Activated CD4-positive, alpha-beta memory T cell treated with anti-CD3 and anti-CD28 coated beads, Interleukin-2, amount 10 ng/mL, durations not matched to agents 7 days and 5 days (primary cell): Measurements from ENCODE around the gene CMYA5. TPM values are rescaled to one million over a fixed set of nuclear protein-coding genes. Genes with fewer than 3 reads are reported as not detected.

Experiments
- CTCF ChIA-PET: fragments of 350-600 bp; sonication (Branson Sonifier 250); formaldehyde crosslinking; loops from one replicate; lab custom pipeline; 2021; ENCODE audit warnings: antibody characterized with exemption, inconsistent platforms; lab: Charles Lee
- POLR2A ChIA-PET: fragments of 350-600 bp; sonication (Branson Sonifier 250); formaldehyde crosslinking; loops from one replicate; lab custom pipeline; 2021; ENCODE audit warnings: antibody characterized with exemption; lab: Charles Lee
- DNase-seq: peaks from one replicate; pipeline ENCODE4 v3.0.0-alpha.2; 2020
- H3K27ac Mint-ChIP-seq: one replicate; pipeline ENCODE4 v1.8.0; 2021; ENCODE audit warnings: mild to moderate bottlenecking, mixed read lengths
- H3K27me3 Mint-ChIP-seq: one replicate; pipeline ENCODE4 v1.8.0; 2021; ENCODE audit warnings: mixed read lengths
- H3K36me3 Mint-ChIP-seq: one replicate; pipeline ENCODE4 v1.8.0; 2021; ENCODE audit warnings: low read depth, mixed read lengths
- H3K4me1 Mint-ChIP-seq: one replicate; pipeline ENCODE4 v1.8.0; 2021; ENCODE audit warnings: mixed read lengths
- H3K4me3 Mint-ChIP-seq: one replicate; pipeline ENCODE4 v1.8.0; 2021; ENCODE audit warnings: mild to moderate bottlenecking, mixed read lengths
- H3K9me3 Mint-ChIP-seq: one replicate; pipeline ENCODE4 v1.8.0; 2021; ENCODE audit warnings: mixed read lengths
- total RNA-seq, 2 experiments: library from RNA; stranded (reverse); gene quantifications; one replicate each; pipeline ENCODE4 v1.2.3, GENCODE V29; 2021

The CMYA5 gene
- total RNA-seq, 2 experiments from 2014 or later, result 0.08 to 0.10 TPM

DNA sequence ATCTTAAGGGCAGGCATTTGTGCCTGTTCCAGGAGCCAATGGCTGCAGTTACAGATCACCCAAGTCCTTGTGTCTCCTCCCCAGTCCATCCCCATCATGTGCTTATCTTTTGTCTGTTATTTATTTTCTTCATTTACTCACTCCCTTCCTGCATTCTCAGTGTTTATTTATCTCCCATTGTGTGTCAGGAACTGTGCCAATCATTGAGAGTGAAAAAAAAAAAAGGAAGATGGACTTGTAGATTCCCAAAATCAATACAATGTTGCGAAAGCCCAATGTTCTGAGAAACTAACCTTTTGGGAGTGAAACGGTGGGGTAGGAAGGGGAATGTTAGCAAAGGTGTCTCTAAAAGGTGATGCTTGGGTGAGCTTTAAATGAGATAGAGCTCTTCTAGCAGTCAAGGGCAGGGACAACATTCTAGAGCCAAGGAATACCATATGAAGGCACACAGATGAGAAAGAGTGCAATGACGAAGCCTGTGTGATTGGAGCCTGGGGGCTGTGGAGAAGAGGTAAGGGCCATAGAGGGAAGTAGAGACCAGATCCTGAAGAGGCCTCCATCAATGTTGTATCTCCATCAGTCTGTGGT is 53.0 kb downstream of the CMYA5 start:
- Mint-ChIP-seq H3K36me3 (no peaks in the 10 kb centered on the region), H3K4me1 (peaks cover 7% of the 10 kb centered on the region), H3K9me3 (no peaks in the 10 kb centered on the region), H3K4me3 (no peak overlapping the region), H3K27ac (no peak overlapping the region), H3K27me3 (peaks cover 34% of the 10 kb centered on the region)
- CTCF ChIA-PET, result no interaction called here
- POLR2A ChIA-PET, result interaction anchor here (0.9 kb wide), 1 partner anchor 11 kb away, joined by 4 read pairs; no protein-coding TSS in a partner anchor
- no peak for DNase-seq

DNA sequence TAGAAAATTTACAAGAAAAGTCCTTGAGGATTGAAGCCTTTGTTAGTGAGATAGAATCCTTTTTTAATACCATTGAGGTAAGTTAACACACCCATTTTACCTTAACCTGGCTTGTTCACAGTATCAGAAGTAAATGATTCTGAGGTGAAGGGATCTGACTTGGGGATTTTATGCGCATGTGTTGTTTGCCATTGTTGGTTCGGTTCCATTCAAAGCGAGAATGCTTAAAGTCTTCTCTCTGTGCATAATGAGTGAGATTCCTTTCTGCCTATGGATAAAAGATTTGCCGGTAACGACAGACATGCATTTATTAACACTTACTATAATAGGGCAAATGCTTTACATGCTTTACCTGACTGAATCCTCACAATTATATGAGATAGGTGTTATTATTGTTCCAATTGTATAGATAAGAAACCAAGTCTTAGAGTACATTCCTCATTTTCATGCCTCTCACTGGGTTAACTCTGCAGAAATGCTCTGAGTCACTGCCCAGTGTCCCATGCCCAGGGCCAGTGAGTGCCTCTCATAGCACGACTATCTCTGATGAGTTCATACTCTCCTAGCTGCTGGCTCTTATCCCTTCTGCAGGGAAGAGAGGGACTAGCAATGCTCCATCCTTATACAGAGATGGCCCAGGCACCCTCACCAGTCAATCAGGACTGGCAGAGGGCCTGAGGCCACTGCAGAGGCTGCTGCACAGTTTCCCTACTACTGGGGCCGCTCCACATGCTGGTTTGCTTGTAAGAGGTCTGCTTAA is 54.4 kb downstream of the CMYA5 start:
- no peak for DNase-seq
- POLR2A ChIA-PET, result interaction anchor here (0.9 kb wide), 1 partner anchor 10 kb away, joined by 4 read pairs; no protein-coding TSS in a partner anchor

DNA sequence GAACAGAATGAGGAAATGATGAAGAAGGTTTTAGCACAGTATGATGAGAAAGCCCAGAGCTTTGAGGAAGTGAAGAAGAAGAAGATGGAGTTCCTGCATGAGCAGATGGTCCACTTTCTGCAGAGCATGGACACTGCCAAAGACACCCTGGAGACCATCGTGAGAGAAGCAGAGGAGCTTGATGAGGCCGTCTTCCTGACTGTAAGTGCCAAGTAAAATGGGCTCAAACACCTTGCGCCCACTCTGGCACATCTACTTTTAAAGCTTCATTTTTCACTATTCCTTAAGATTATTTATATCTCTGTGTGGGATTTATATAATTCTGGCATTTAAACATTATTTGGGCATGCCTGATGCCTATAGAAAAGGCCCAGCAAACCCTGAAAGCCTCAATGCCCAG is 55.6 kb downstream of the CMYA5 start:
- H3K9me3 Mint-ChIP-seq, result no peaks in the 10 kb centered on the region
- no peaks in the 10 kb centered on the region for H3K36me3 Mint-ChIP-seq
- H3K27me3 Mint-ChIP-seq, result peaks cover 25% of the 10 kb centered on the region
- ChIA-PET POLR2A (no interaction called here), CTCF (no interaction called here)
- DNase-seq, result no peak
- no peaks in the 10 kb centered on the region for H3K4me1 Mint-ChIP-seq
- H3K4me3 Mint-ChIP-seq, result no peak overlapping the region
- H3K27ac Mint-ChIP-seq, result no peak overlapping the region

More for the DNA sequence above, 54.4 kb downstream of the CMYA5 start:
- H3K4me3 Mint-ChIP-seq, result no peak overlapping the region
- no peaks in the 10 kb centered on the region for H3K36me3 Mint-ChIP-seq
- H3K4me1 Mint-ChIP-seq, result no peaks in the 10 kb centered on the region
- H3K27ac Mint-ChIP-seq, result no peak overlapping the region
- peaks cover 22% of the 10 kb centered on the region for H3K27me3 Mint-ChIP-seq
- no peaks in the 10 kb centered on the region for H3K9me3 Mint-ChIP-seq
- CTCF ChIA-PET, result no interaction called here

DNA sequence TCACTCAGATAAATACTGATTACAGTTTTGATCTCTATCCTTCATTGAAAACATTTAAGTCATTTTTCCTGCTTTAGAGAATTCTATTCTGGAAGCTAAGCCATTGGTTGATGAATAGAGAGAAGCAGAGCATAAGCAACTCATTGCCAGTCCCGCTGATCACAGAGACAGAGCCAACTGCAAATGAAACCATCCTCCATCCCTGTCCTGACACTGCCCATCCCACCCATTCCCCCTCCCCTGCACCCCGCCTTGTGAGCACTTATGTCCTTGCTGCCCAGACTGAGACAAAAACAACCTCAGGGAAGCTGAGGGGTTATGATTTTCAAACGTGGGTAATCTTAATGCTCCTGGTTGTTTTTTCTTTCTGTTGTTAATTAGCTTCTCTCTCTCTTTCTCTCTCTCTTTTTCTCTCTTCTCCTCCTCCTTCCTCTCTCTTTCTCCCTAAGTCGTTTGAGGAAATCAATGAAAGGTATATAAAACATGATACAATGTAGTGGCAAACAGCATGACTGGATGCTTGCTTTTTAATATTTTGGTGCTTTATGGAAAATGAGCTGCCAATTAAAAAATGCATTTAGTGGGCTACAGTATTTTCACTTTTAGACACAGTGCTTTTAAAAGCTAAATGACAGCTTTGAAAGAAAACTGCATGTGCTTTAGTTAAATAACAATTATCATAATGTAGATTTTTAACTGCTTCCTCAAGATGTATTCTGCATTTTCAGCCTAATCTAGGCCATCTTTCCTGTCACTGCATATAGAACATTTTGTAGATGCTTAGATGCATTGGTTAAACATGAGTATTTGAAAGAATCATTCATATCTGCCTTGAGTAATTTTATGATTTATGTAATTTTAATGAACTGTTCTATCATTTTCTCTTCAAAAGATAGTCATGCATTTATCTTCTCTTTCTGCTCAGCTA is 57.3 kb downstream of the CMYA5 start:
- no peak overlapping the region for H3K27ac Mint-ChIP-seq
- H3K4me3 Mint-ChIP-seq, result no peak overlapping the region
- H3K4me1 Mint-ChIP-seq, result no peaks in the 10 kb centered on the region
- CTCF ChIA-PET, result no interaction called here
- POLR2A ChIA-PET, result no interaction called here
- H3K27me3 Mint-ChIP-seq, result peaks cover 28% of the 10 kb centered on the region
- no peak for DNase-seq
- no peaks in the 10 kb centered on the region for H3K9me3 Mint-ChIP-seq
- H3K36me3 Mint-ChIP-seq, result no peaks in the 10 kb centered on the region

DNA sequence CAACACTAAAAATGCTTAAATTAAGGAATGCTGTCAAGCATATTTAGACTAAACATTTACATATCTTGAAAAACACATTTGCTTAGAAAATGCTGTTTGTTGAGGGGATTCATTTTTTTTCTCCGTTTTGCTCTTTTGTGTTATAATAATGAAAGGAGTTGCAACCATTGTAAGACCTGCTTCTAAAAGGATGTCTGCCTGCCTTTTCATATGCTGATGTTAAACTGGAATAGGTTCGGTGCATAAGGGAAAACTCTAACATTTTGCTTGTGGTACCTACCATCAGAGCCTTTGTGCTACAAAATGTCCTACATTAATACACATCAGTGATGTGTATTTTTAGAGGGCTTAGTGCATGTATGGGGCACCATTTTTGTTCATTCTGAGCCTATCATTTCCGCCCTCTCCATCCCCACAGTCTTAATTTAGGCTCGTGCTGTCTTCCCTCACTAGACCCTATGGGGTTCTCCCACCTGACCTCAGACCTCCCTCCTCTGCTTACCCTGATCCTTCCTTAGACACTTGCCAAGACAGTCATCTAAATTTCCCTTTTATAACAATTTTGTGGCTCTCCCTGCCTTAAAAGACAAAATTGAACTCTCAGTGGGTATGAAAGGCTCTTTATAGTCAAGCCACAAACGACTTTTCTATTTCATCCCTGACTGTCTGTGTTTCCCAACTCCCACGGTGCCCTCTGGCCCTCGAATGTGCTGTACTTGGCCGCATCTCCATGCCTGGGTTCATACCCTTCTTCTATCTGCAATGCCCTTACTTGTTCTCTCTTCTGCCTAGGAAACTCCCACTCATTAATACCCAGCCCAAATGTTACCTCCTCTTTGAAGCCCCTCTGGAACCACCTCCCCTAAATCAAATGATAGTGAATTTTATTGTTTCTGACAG is 61.2 kb downstream of the CMYA5 start:
- ChIA-PET CTCF (no interaction called here), POLR2A (no interaction called here)
- no peak for DNase-seq
- Mint-ChIP-seq H3K4me1 (peaks cover under 1% of the 10 kb centered on the region), H3K27me3 (peaks cover 33% of the 10 kb centered on the region), H3K36me3 (no peaks in the 10 kb centered on the region), H3K9me3 (no peaks in the 10 kb centered on the region), H3K4me3 (no peak overlapping the region), H3K27ac (no peak overlapping the region)

DNA sequence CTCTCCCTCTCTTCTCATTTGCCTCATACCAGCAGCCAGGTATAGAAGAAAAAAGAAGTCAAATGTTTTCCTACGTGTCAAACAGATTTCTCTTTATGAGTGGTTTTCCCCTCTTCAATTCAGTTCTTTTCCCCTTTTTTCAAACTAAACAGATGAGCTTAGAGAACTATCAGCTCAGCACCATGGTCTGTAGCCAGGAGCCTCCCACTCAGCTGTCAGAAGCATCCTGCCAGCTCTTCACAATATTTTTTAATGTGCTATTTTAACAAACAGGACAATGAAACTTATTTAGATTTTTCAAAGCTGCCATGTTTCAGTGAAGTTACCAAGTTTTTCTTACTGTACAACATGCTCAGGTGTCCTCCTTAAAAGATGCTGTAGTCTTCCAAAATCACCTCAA is 63.5 kb downstream of the CMYA5 start:
- H3K36me3 Mint-ChIP-seq, result no peaks in the 10 kb centered on the region
- peaks cover 27% of the 10 kb centered on the region for H3K27me3 Mint-ChIP-seq
- no peak overlapping the region for H3K4me3 Mint-ChIP-seq
- no peak for DNase-seq
- ChIA-PET CTCF (no interaction called here), POLR2A (interaction anchor here (1.0 kb wide), 1 partner anchor 10 kb away, joined by 4 read pairs; no protein-coding TSS in a partner anchor)
- peaks cover 4% of the 10 kb centered on the region for H3K4me1 Mint-ChIP-seq
- H3K9me3 Mint-ChIP-seq, result no peaks in the 10 kb centered on the region
- H3K27ac Mint-ChIP-seq, result no peak overlapping the region

DNA sequence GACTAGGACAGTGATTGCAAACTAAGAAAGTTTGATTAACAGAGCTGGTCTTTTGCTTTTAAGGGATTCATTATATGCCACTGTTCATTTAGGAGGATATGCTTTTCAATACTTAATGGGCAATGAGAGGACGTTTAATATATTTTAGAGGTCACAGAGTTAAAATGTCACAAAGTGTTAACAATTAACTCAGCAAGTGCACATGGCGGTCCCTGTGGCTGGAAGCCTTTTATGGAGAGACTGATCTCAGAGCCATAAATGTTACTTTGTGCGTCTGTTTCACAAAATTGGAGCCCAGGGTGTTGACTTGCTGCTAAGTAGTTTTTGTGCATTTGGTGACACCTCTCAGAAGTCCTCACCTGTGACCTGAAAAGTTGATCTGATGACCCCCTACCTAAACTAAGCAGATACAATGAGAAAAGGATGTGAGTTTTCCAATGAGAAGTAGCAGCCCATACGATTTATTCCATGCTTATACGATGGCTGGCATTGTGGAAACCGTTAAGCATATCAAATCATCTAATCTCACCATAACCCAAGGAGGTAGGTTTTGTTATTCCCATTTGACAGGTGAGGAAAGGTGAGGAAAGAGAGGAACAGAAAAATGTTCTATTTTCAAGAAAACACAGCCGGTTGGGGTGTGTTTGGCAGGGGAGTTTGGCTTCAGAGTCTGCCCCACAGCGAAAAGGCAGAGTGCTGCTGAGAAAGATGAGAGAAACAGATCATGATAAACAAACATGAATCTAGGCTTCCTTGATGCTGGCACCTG is 64.4 kb downstream of the CMYA5 start:
- H3K4me1 Mint-ChIP-seq, result peaks cover 4% of the 10 kb centered on the region
- no peak overlapping the region for H3K4me3 Mint-ChIP-seq
- no peak for DNase-seq
- CTCF ChIA-PET, result no interaction called here
- POLR2A ChIA-PET, result interaction anchor here (1.0 kb wide), 1 partner anchor 11 kb away, joined by 4 read pairs; no protein-coding TSS in a partner anchor
- peaks cover 25% of the 10 kb centered on the region for H3K27me3 Mint-ChIP-seq
- H3K9me3 Mint-ChIP-seq, result no peaks in the 10 kb centered on the region
- H3K36me3 Mint-ChIP-seq, result no peaks in the 10 kb centered on the region
- H3K27ac Mint-ChIP-seq, result no peak overlapping the region

DNA sequence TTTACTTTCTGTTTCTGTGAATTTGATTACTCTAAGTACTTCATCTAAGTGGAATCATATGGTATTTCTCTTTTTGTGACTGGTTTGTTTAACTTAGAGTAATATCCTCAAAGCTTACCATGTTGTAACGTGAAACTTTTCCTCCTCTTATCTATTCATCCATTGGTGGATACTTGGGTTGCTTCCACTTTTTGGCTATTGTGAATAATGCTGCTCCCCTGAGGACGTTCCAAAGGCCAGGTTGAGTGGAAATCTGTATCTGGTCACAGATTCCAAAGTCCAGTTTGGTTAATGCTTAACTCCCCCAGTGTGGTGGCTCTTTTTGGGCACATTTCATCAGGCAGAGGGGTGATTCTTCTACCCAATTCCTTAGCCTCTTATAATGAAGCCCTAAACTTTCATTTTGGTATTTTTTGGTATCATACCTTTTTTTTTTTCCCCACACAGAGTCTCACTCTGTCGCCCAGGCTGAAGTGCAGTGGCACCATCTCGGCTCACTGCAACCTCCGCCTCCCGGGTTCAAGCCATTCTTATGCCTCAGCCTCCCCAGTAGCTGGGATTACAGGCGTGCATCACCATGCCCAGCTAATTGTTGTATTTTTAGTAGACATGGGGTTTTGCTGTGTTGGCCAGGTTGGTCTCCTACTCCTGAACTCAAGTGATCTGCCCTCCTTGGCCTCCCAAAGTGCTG is 65.4 kb downstream of the CMYA5 start:
- no peak for DNase-seq
- H3K9me3 Mint-ChIP-seq, result no peaks in the 10 kb centered on the region
- H3K36me3 Mint-ChIP-seq, result no peaks in the 10 kb centered on the region
- H3K27me3 Mint-ChIP-seq, result peaks cover 22% of the 10 kb centered on the region
- no peak overlapping the region for H3K4me3 Mint-ChIP-seq
- peaks cover 4% of the 10 kb centered on the region for H3K4me1 Mint-ChIP-seq
- ChIA-PET POLR2A (no interaction called here), CTCF (no interaction called here)
- H3K27ac Mint-ChIP-seq, result no peak overlapping the region

DNA sequence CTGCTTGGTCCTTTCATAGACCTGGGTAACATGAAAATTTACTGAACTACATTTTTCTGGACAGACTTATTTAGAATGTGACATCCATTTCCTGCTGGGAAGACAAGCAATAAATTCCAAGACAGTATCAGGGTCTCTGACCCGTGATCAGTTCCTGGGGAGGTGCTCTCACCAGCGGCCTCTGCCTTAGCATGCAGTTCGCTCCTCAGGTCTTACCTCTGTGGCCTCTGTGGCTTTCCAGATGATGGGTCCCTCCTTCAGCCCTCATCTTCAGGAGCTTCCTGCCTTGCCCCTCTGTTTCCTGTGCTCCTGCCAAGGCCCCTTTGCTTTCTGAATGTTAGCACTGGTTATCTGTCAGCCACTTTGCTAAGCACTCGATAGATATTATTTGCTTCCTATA is 66.4 kb downstream of the CMYA5 start:
- H3K27me3 Mint-ChIP-seq, result peaks cover 17% of the 10 kb centered on the region
- CTCF ChIA-PET, result no interaction called here
- no peak overlapping the region for H3K4me3 Mint-ChIP-seq
- POLR2A ChIA-PET, result no interaction called here
- H3K36me3 Mint-ChIP-seq, result no peaks in the 10 kb centered on the region
- no peak overlapping the region for H3K27ac Mint-ChIP-seq
- DNase-seq, result no peak
- no peaks in the 10 kb centered on the region for H3K9me3 Mint-ChIP-seq
- peaks cover 4% of the 10 kb centered on the region for H3K4me1 Mint-ChIP-seq

DNA sequence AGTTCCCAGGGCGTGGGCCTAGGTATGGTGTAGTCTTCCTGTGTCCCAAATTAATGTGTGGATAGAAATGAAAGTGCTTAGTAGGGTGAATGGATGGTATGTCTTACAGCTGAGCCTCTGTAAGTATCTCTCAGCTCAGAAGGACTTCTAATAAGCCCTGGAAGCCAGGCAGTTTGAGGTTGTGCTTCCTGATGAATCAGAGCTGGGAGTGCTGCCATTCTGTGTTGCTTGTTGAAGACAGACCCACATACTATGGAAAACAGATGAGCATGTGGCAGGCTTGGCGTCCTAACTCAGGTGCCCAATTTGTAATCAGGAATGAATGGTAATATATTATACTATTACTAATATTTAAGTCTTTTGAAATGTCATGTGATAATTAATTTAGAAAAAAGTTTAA is 69.8 kb downstream of the CMYA5 start:
- POLR2A ChIA-PET, result no interaction called here
- CTCF ChIA-PET, result no interaction called here
- no peaks in the 10 kb centered on the region for H3K36me3 Mint-ChIP-seq
- no peak for DNase-seq
- H3K4me3 Mint-ChIP-seq, result no peak overlapping the region
- no peaks in the 10 kb centered on the region for H3K9me3 Mint-ChIP-seq
- peaks cover 4% of the 10 kb centered on the region for H3K4me1 Mint-ChIP-seq
- peaks cover 6% of the 10 kb centered on the region for H3K27me3 Mint-ChIP-seq
- H3K27ac Mint-ChIP-seq, result no peak overlapping the region

DNA sequence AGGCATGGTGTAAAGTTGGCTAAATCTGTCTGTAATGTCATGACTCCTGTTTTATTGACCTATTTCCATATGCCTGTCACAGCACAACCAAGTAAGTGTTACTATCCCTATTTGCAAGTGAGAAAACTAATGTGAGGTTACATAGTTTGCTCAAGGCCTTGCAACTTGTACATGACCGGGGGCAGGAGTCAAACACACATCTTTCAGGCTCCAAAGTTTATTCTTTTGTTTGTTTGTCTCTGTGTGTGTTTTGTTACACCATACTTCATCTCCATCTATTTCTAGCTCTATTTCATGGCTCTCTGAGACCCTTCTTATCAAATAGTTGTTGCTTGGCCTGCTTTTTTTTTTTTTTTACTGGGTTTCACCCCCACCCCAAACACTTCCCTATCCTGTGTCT is 70.2 kb downstream of the CMYA5 start:
- ChIA-PET POLR2A (no interaction called here), CTCF (no interaction called here)
- no peak for DNase-seq
- no peak overlapping the region for H3K27ac Mint-ChIP-seq
- peaks cover 2% of the 10 kb centered on the region for H3K27me3 Mint-ChIP-seq
- H3K9me3 Mint-ChIP-seq, result peaks cover under 1% of the 10 kb centered on the region
- H3K4me3 Mint-ChIP-seq, result no peak overlapping the region
- H3K4me1 Mint-ChIP-seq, result peaks cover 4% of the 10 kb centered on the region
- H3K36me3 Mint-ChIP-seq, result no peaks in the 10 kb centered on the region
